Muscle of leg (tissue), 11 donors: ENCODE results near the gene VMAC. TPM values are rescaled to one million over a fixed set of nuclear protein-coding genes. Genes with fewer than 3 reads are reported as not detected.
"Not testable (repeated sequence)": the region's sequence is repeated elsewhere in the genome, so short reads cannot be mapped to it uniquely, and the experiment has no call there.

Source experiments
- DNase-seq: peaks from one replicate; pipeline ENCODE4 v3.0.0; 2013
- H3K27ac ChIP-seq: one replicate; pipeline ENCODE4 v1.5.1; 2013; ENCODE audit warnings: mild to moderate bottlenecking, low read length, control low read depth
- H3K27me3 ChIP-seq: one replicate; pipeline ENCODE4 v1.6.1; 2013; ENCODE audit warnings: low read length; ENCODE audit not compliant: control insufficient read depth, insufficient read depth
- H3K36me3 ChIP-seq: one replicate; pipeline ENCODE4 v1.6.1; 2013; ENCODE audit warnings: low read length; ENCODE audit not compliant: control insufficient read depth, insufficient read depth
- H3K4me1 ChIP-seq: one replicate; pipeline ENCODE4 v1.6.1; 2013; ENCODE audit warnings: low read length; ENCODE audit not compliant: control insufficient read depth, insufficient read depth
- H3K4me3 ChIP-seq: one replicate; pipeline ENCODE4 v1.5.1; 2013; ENCODE audit warnings: low read length, control low read depth
- H3K9me3 ChIP-seq: replicated peaks from 2 replicates; pipeline ENCODE4 v1.6.1; 2013; ENCODE audit warnings: low read depth, low read length; ENCODE audit not compliant: control insufficient read depth
- WGBS: methylation state at CpG from one replicate; pipeline ENCODE4 v1.1.5; 2013; ENCODE audit warnings: missing lambda C conversion rate; ENCODE audit not compliant: insufficient coverage; 5-methylcytosine and 5-hydroxymethylcytosine counted together
- polyA plus RNA-seq, 8 donors: library from polyadenylated mRNA; unstranded; fragments of 120-200 nt; gene quantifications; one replicate each; pipeline versions ENCODE4 v1.2.1 to v1.2.3, GENCODE V29; 2013; ENCODE audit warnings: inconsistent platforms in 1 of 8, low replicate concordance in 1 of 8; ENCODE audit not compliant: insufficient read length in 8 of 8, insufficient read depth in 1 of 8
- total RNA-seq: library from RNA; stranded (reverse); fragments of 120-200 nt; gene quantifications from one replicate; pipeline ENCODE4 v1.2.4, GENCODE V29; 2013

The VMAC gene
- total and polyA plus RNA-seq, 9 donors = 2.0 to 4.5 (median 3.6) TPM

DNA sequence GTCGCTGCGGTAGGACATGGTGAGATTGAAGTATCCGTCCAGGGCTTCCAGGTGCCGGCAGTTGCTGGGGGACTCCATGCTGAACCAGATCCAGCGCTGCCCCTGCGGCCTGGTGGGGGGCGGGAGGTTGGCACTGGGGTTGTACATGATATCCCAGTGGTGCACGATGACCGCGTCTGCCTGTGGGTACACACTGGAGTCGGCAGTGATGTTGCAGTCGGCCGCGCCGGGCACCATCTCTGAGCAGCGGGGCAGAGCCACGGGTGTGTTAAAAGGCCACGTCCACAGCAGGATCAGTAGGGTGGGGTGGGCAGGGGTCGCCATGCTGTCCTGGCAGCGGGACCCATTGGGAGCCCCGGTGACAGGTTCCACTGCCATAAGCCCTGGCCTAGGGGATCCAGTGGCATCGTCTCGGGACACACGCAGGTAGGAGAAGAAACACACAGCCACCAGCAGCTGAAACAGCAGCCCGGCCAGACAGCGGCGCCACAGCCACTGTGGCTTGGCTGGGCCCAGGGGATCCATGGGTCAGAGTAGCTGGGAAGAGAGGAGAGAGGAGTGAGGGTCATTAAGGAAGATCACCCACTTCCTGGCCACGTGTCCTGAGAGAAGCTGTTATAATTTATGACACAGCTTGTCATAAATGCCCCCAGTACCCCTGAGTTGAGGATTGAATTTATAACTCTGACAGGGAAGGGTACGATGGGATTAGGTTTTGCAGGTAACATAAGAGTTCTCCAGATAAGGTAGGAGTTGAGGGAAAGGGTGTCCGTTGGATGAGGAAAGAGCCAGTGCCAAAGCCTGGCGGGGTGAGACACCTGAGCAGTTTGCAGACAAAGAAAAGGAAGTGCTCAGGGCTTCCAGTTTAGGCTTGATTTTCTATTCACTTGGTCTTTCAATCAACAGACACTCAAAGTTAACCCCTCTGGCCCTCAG lies 37.2 kb upstream of the VMAC start:
- Histone ChIP-seq H3K36me3 (no peaks in the 10 kb centered on the region), H3K27me3 (no peaks in the 10 kb centered on the region), H3K9me3 (no peaks in the 10 kb centered on the region), H3K4me1 (peaks cover 3% of the 10 kb centered on the region), H3K4me3 (no peak overlapping the region), H3K27ac (no peak overlapping the region)
- 84% methylated on average over 29 of the region's 31 CpGs for WGBS
- DNase-seq = no peak

GRCh38 chr19:5870986-5871394 lies 33.7 kb upstream of the VMAC start:
- Histone ChIP-seq H3K27ac (no peak overlapping the region), H3K27me3 (no peaks in the 10 kb centered on the region), H3K9me3 (no peaks in the 10 kb centered on the region), H3K36me3 (no peaks in the 10 kb centered on the region), H3K4me3 (no peak overlapping the region), H3K4me1 (peaks cover 1% of the 10 kb centered on the region)
- DNase-seq = no peak
- WGBS = 82% methylated on average over 10 of the region's 12 CpGs

DNA sequence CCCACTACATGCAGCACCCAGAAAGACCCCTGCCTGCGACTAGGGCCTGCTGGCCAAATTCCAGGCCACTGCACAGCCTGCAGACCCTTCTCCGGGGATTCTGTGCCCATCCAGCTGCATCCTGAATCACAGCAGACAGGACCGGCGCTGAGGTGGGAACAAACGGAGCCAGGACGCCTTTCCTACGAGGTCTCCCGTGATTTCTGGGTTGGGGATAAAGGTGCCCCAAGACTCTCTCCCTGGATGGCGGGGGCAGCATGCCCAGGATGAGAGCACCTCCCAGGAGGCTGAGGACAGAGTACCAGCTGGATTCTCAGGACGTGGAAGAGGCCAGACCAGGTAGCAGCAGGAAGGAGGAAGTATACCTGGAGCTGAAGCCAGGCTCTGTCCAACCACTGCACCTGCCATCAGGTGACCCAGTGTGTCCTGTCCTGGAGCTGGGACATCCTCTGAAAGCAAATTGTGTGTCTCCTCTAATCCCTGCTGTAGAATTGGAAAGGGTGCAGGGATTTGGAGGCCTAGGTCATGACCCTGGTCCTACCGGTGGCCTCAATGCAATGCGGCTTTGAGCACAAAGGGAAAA lies 31.0 kb upstream of the VMAC start:
- H3K27ac ChIP-seq = no peak overlapping the region
- peaks cover 5% of the 10 kb centered on the region for H3K27me3 ChIP-seq
- H3K36me3 ChIP-seq = no peaks in the 10 kb centered on the region
- no peak overlapping the region for H3K4me3 ChIP-seq
- no peak for DNase-seq
- H3K4me1 ChIP-seq = peaks cover 19% of the 10 kb centered on the region
- 81% methylated on average over 8 of the region's 12 CpGs for WGBS
- H3K9me3 ChIP-seq = no peaks in the 10 kb centered on the region

DNA sequence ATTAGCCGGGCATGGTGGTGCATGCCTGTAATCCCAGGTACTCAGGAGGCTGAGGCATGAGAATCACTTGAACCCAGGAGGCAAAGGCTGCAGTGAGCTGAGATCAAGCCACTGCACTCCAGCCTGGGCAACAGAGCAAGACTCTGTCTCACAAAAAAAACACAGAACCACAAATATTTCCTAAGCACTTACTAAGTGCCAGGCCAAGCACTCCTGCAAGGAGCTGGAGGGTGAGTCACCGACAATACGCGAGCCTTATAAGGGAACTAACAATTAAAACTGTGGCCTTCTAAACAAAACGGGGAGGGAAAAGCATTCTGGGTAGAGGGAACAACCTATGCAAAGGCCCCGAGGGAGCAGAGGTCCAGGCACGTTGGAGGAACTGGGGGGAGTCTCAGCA lies 30.2 kb upstream of the VMAC start:
- not testable (repeated sequence) for H3K4me3 ChIP-seq, DNase-seq, H3K27ac ChIP-seq, H3K27me3 ChIP-seq, H3K36me3 ChIP-seq, H3K9me3 ChIP-seq
- peaks cover 26% of the 10 kb centered on the region for H3K4me1 ChIP-seq
- 82% methylated on average over 3 of the region's 7 CpGs for WGBS

DNA sequence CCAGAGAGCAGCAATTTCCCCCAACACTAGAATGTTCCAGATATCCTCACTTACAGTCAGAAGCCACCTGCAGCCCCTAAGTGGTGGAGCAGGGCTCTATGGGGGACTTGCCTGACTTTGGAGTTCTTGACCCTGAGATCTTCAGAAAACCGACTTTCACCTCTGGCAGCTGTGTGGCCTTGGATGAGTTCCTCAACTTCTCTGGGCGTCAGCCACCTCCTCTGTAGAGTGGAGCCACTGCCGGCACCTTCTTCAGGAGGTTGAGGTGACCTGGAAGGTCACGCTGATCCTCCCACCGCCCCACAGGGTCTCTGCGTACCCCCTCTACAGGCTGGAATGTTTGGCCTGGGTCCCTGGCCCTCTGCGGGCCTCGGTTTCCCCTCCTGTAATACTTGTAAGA lies 27.2 kb upstream of the VMAC start:
- no peaks in the 10 kb centered on the region for H3K9me3 ChIP-seq
- no peaks in the 10 kb centered on the region for H3K36me3 ChIP-seq
- no peak for DNase-seq
- no peak overlapping the region for H3K4me3 ChIP-seq
- H3K27ac ChIP-seq = no peak overlapping the region
- whole genome bisulfite sequencing = 82% methylated on average over 7 of the region's 8 CpGs
- H3K4me1 ChIP-seq = peaks cover 45% of the 10 kb centered on the region
- H3K27me3 ChIP-seq = peaks cover 22% of the 10 kb centered on the region

DNA sequence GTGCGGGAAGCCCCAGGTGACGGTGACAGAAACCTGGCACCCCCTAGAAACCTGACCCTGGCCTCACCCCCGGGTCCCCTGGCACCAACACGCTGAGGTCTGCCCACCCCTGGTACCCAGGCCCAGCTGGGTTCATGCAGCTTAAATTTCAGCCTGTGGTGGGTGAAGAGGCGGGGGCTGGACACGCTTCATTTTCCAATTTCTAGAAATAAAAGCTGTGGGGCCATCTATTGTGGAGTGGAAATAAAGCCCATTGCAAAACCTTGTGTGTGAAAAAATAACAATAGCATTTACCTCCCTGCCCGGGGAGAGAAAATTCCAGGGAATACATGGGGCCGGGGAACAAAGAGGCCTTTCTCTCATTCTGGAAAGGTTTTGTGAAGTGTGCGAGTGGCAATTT lies 26.8 kb upstream of the VMAC start:
- Histone ChIP-seq H3K4me3 (no peak overlapping the region), H3K27ac (no peak overlapping the region), H3K4me1 (peaks cover 45% of the 10 kb centered on the region), H3K27me3 (peaks cover 22% of the 10 kb centered on the region), H3K36me3 (no peaks in the 10 kb centered on the region), H3K9me3 (no peaks in the 10 kb centered on the region)
- 92% methylated on average over 2 of the region's 9 CpGs for WGBS
- DNase-seq = no peak

- 53% methylated on average over 2 of the region's 6 CpGs for WGBS
- Histone ChIP-seq H3K36me3 (no peaks in the 10 kb centered on the region), H3K9me3 (no peaks in the 10 kb centered on the region), H3K4me3 (no peak overlapping the region), H3K27ac (no peak overlapping the region), H3K27me3 (peaks cover 22% of the 10 kb centered on the region), H3K4me1 (peaks cover 45% of the 10 kb centered on the region)
- no peak for DNase-seq
Observed at GRCh38 chr19:5880196-5880595, 24.5 kb upstream of the VMAC start.

GRCh38 chr19:5880604-5881078 lies 24.0 kb upstream of the VMAC start:
- 13% methylated on average over 9 of the region's 15 CpGs for WGBS
- H3K27me3 ChIP-seq = peaks cover 22% of the 10 kb centered on the region

DNA sequence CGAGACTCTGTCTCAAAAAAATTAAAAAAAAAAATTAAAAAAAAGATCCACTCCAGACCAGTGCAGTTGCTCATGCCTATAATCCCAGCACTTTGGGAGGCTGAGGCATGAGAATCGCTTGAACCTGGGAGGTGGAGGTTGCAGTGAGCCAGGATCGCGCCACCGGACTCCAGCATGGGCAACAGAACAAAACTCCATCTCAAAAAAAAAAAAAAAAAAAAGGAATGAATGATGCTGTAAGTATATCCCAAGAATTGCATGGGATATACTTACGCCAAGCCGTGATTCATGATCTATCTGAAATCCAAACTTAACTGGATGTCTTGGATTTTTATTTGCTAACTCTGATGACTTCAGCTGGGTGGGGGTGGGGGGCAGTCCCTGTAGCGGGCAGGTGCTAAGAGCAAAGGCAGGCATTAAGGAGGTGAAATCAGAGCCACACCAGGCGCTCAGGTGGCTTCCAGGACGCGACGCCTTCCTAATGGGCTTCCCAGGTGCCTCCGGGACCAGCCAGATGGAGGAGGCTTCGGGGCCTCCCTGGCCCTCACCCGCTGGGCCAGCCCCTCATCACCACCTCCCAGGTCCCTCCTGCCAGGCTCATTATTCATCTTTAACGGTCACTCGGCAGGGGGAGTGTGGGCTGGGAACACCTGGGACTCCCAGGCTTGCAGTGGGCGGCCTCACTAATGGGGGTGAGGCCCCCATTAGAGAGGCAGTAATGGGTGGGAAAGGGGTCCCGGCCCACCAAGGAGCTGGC lies 23.0 kb upstream of the VMAC start:
- H3K27me3 ChIP-seq = peaks cover 22% of the 10 kb centered on the region
- no peaks in the 10 kb centered on the region for H3K9me3 ChIP-seq
- no peak overlapping the region for H3K4me3 ChIP-seq
- H3K4me1 ChIP-seq = peaks cover 37% of the 10 kb centered on the region
- no peak for DNase-seq
- no peaks in the 10 kb centered on the region for H3K36me3 ChIP-seq
- 36% methylated on average over 9 of the region's 19 CpGs for WGBS
- no peak overlapping the region for H3K27ac ChIP-seq

More at GRCh38 chr19:5880604-5881078, 24.0 kb upstream of the VMAC start:
- H3K36me3 ChIP-seq = no peaks in the 10 kb centered on the region
- DNase-seq = peak; percentile 89
- no peak overlapping the region for H3K4me3 ChIP-seq
- H3K4me1 ChIP-seq = peaks cover 45% of the 10 kb centered on the region
- no peak overlapping the region for H3K27ac ChIP-seq
- no peaks in the 10 kb centered on the region for H3K9me3 ChIP-seq

DNA sequence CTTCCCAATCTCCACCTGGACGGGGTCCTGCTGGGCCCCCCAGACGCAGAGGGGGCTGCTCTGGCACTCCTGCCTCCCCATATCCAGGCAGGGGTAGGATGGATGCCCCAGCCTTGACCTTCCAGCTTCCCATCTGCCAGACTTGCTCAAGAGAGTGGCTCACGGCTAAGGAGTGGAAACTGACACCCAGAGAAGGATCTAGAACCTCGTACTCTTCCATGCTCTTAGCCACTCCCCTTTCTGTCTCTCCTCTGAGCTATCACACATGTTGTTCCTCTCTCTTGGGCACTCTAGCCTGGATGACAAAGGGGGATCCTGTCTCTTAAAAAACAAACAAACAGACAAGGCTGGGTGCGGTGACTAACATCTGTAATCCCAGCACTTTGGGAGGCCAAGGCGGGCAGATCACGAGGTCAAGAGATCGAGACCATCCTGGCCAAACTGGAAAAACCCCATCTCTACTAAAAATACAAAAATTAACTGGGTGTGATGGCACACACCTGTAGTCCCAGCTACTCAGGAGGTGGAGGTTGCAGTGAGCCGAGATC lies 22.2 kb upstream of the VMAC start:
- Histone ChIP-seq H3K9me3 (no peaks in the 10 kb centered on the region), H3K4me3 (no peak overlapping the region), H3K4me1 (peaks cover 30% of the 10 kb centered on the region), H3K27ac (no peak overlapping the region), H3K36me3 (no peaks in the 10 kb centered on the region), H3K27me3 (peaks cover 20% of the 10 kb centered on the region)
- no peak for DNase-seq
- 16% methylated on average over 3 of the region's 9 CpGs for WGBS
